ENCODE data around the gene NME9.

GRCh38 chr3:138369151-138369900 is 39.7 kb upstream of the NME9 start:
- TF ChIP-seq RAD21 (IDR thresholded peaks at IDR 0.05; ENCODE audit: low read depth) (no peak), TAF1 (IDR thresholded peaks at IDR 0.05; ENCODE audit: low read depth) (no peak), MAX (IDR thresholded peaks at IDR 0.05) (no peak), EP300 (IDR thresholded peaks at IDR 0.05; ENCODE audit: borderline replicate concordance) (no peak), REST (IDR thresholded peaks at IDR 0.05; ENCODE audit: low read depth) (no peak), TEAD4 (IDR thresholded peaks at IDR 0.05) (no peak), CEBPB (IDR thresholded peaks at IDR 0.05) (no peak), ZBTB7A (IDR thresholded peaks at IDR 0.05; ENCODE audit: low read depth) (no peak), CREB1 (IDR thresholded peaks at IDR 0.05; ENCODE audit: low read depth) (no peak), FOXM1 (IDR thresholded peaks at IDR 0.05; ENCODE audit: borderline replicate concordance, low read depth) (no peak)
- TF ChIP-seq, protein P1, sequence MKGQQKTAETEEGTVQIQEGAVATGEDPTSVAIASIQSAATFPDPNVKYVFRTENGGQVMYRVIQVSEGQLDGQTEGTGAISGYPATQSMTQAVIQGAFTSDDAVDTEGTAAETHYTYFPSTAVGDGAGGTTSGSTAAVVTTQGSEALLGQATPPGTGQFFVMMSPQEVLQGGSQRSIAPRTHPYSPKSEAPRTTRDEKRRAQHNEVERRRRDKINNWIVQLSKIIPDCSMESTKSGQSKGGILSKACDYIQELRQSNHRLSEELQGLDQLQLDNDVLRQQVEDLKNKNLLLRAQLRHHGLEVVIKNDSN (IDR thresholded peaks at IDR 0.05): no peak
